CD4-positive, CD25-positive, alpha-beta regulatory T cell (primary cell): ENCODE measurements around the gene CLEC4M. TPM values are rescaled to one million over a fixed set of nuclear protein-coding genes. Genes with fewer than 3 reads are reported as not detected.

Source experiments
- ATAC-seq, 2 donors: fragments of 150-1000 bp; cut with Tn5 transposase; one replicate each; pipeline ENCODE4 v1.10.0; 2021; ENCODE audit warnings: low read depth in 2 of 2, moderate number of reproducible peaks in 2 of 2, moderate library complexity in 1 of 2
- DNase-seq, 3 donors: peaks; one replicate each; pipeline versions ENCODE4 v3.0.0 to v3.0.0-alpha.2; 2012 to 2022; ENCODE audit warnings: mixed read lengths in 1 of 3
- H3K27ac ChIP-seq: one replicate; pipeline ENCODE4 v1.7.0; 2013; ENCODE audit warnings: mild to moderate bottlenecking, low read length; ENCODE audit not compliant: insufficient read depth, poor library complexity, severe bottlenecking
- H3K27me3 ChIP-seq: one replicate; pipeline ENCODE4 v1.7.0; 2013; ENCODE audit warnings: low read length; ENCODE audit not compliant: control insufficient read depth, insufficient read depth
- H3K36me3 ChIP-seq: one replicate; pipeline ENCODE4 v1.7.0; 2013; ENCODE audit warnings: mild to moderate bottlenecking, low read length, moderate library complexity; ENCODE audit not compliant: control insufficient read depth, insufficient read depth
- H3K4me1 ChIP-seq: 2 replicates; pipeline ENCODE4 v1.7.0; 2013; ENCODE audit warnings: mild to moderate bottlenecking, low read length; ENCODE audit not compliant: insufficient read depth, control insufficient read depth, poor library complexity, severe bottlenecking
- H3K4me3 ChIP-seq: one replicate; pipeline ENCODE4 v1.7.0; 2013; ENCODE audit warnings: low read depth, mild to moderate bottlenecking, low read length, moderate library complexity
- H3K9me3 ChIP-seq, 2 experiments: 1 replicate in 1 of 2; 2 replicates in 1 of 2; pipeline ENCODE4 v1.7.0; 2013; ENCODE audit warnings: low read length in 2 of 2, mild to moderate bottlenecking in 1 of 2, moderate library complexity in 1 of 2; ENCODE audit not compliant: control insufficient read depth in 2 of 2
- H3K27ac Mint-ChIP-seq, 3 donors: one replicate each; pipeline ENCODE4 v1.8.0; 2020 to 2022; ENCODE audit warnings: mild to moderate bottlenecking in 3 of 3, mixed read lengths in 3 of 3, moderate library complexity in 2 of 3
- H3K27me3 Mint-ChIP-seq: one replicate; pipeline ENCODE4 v1.8.0; 2022; ENCODE audit warnings: mild to moderate bottlenecking, mixed read lengths
- H3K36me3 Mint-ChIP-seq: one replicate; pipeline ENCODE4 v1.8.0; 2020; ENCODE audit warnings: mixed read lengths
- H3K4me1 Mint-ChIP-seq, 4 donors: one replicate each; pipeline ENCODE4 v1.8.0; 2020 to 2022; ENCODE audit warnings: mixed read lengths in 4 of 4, mild to moderate bottlenecking in 1 of 4
- H3K4me3 Mint-ChIP-seq, 4 donors: one replicate each; pipeline ENCODE4 v1.8.0; 2020 to 2022; ENCODE audit warnings: mild to moderate bottlenecking in 4 of 4, mixed read lengths in 4 of 4, moderate library complexity in 3 of 4
- H3K9me3 Mint-ChIP-seq, 7 donors: one replicate each; pipeline ENCODE4 v1.8.0; 2020 to 2022; ENCODE audit warnings: mixed read lengths in 7 of 7, mild to moderate bottlenecking in 3 of 7, moderate library complexity in 2 of 7
- polyA plus RNA-seq, 4 donors: library from polyadenylated mRNA; unstranded; fragments of 300-500 nt; fragmentation: Illumina TruSeq; gene quantifications; one replicate each; pipeline ENCODE4 v1.2.3, GENCODE V29; 2021
- total RNA-seq: library from RNA; stranded (reverse); gene quantifications from one replicate; pipeline ENCODE4 v1.2.3, GENCODE V29; 2022

The CLEC4M gene
- total and polyA plus RNA-seq, 5 donors from 2014 or later, result 0.53 TPM; not detected in 4

- Histone ChIP-seq H3K4me3 (no peak overlapping the region), H3K4me1 (peaks cover 9% of the 10 kb centered on the region), H3K36me3 (no peaks in the 10 kb centered on the region), H3K9me3 (no peaks in the 10 kb centered on the region), H3K27ac (no peak overlapping the region), H3K27me3 (peaks cover 2% of the 10 kb centered on the region)
- Mint-ChIP-seq H3K27me3 (peaks cover 49% of the 10 kb centered on the region), H3K4me1 (peaks cover 0 to 10% (median 0%) of the 10 kb centered on the region in 4 donors), H3K4me3 (no peak overlapping the region), H3K36me3 (no peaks in the 10 kb centered on the region), H3K27ac (peak overlapping the region in 1 of 3 donors; percentile 25), H3K9me3 (peaks cover 0 to 1% (median 0%) of the 10 kb centered on the region in 7 donors)
- DNase-seq, result no peak
- ATAC-seq, result no peak
Measured at GRCh38 chr19:7734220-7735203, 28.5 kb upstream of the CLEC4M start.

DNA sequence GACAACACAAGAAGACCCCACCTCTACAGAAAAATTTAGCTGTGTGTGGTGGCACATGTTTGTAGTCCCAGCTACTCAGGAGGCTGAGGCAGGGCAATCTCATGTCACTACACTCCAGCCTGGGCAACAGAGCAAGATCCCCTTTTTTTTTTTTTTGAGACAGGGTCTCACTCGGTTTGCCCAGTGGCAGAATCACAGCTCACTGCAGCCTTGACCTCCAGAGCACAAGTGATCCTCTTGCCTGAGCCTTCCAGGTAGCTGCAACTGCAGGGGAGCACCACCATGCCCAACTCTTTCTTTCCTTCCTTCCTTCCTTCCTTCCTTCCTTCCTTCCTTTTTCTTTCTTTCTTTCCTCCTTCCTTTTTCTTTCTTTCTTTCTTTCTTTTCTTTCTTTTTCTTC lies 26.9 kb upstream of the CLEC4M start:
- Histone ChIP-seq H3K4me3 (no peak overlapping the region), H3K27ac (no peak overlapping the region), H3K9me3 (no peaks in the 10 kb centered on the region), H3K27me3 (peaks cover 2% of the 10 kb centered on the region), H3K4me1 (no peaks in the 10 kb centered on the region), H3K36me3 (no peaks in the 10 kb centered on the region)
- ATAC-seq, result no peak
- Mint-ChIP-seq H3K4me1 (peaks cover 0 to 6% (median 3%) of the 10 kb centered on the region in 4 donors), H3K36me3 (no peaks in the 10 kb centered on the region), H3K27ac (no peak overlapping the region), H3K9me3 (no peaks in the 10 kb centered on the region), H3K27me3 (peaks cover 36% of the 10 kb centered on the region), H3K4me3 (peak overlapping the region in 1 of 4 donors; percentile 17)
- no peak for DNase-seq

DNA sequence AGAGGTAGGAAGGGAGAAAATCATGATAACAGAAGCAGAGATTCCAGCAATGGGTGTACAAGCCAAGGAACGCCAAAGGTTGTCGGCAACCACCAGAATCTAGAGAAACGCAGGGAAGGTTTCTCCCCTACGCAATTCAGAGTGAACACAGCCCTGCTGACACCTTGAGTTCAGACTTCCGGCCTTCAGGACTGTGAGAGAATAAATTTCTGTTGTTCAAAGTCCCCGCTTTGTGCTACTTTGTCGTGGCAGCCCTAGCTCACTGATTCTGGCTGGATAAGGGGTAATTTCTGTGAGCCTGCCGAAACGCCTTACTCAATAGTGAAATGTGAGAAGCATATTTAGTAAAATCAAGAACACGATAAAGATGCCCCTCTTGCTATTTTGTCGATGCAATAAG lies 25.8 kb upstream of the CLEC4M start:
- Histone ChIP-seq H3K4me1 (no peaks in the 10 kb centered on the region), H3K9me3 (no peaks in the 10 kb centered on the region), H3K27me3 (peaks cover 2% of the 10 kb centered on the region), H3K4me3 (no peak overlapping the region), H3K27ac (no peak overlapping the region), H3K36me3 (no peaks in the 10 kb centered on the region)
- ATAC-seq (no peak), DNase-seq (no peak)
- H3K4me3 Mint-ChIP-seq, result no peak overlapping the region
- no peaks in the 10 kb centered on the region for H3K36me3 Mint-ChIP-seq
- H3K4me1 Mint-ChIP-seq, result peaks cover 0 to 6% (median under 1%) of the 10 kb centered on the region in 4 donors
- peaks cover 29% of the 10 kb centered on the region for H3K27me3 Mint-ChIP-seq
- H3K9me3 Mint-ChIP-seq, result no peaks in the 10 kb centered on the region
- no peak overlapping the region for H3K27ac Mint-ChIP-seq

GRCh38 chr19:7738023-7738422 lies 25.0 kb upstream of the CLEC4M start:
- ATAC-seq (no peak), DNase-seq (no peak)
- peaks cover 0 to 6% (median under 1%) of the 10 kb centered on the region in 4 donors for H3K4me1 Mint-ChIP-seq
- Histone ChIP-seq H3K27me3 (peaks cover 2% of the 10 kb centered on the region), H3K9me3 (no peaks in the 10 kb centered on the region), H3K36me3 (no peaks in the 10 kb centered on the region), H3K4me1 (no peaks in the 10 kb centered on the region), H3K4me3 (no peak overlapping the region), H3K27ac (no peak overlapping the region)
- H3K27me3 Mint-ChIP-seq, result peaks cover 26% of the 10 kb centered on the region
- H3K36me3 Mint-ChIP-seq, result no peaks in the 10 kb centered on the region
- H3K4me3 Mint-ChIP-seq, result no peak overlapping the region
- no peak overlapping the region for H3K27ac Mint-ChIP-seq
- H3K9me3 Mint-ChIP-seq, result peaks cover 0 to 2% (median 0%) of the 10 kb centered on the region in 7 donors

DNA sequence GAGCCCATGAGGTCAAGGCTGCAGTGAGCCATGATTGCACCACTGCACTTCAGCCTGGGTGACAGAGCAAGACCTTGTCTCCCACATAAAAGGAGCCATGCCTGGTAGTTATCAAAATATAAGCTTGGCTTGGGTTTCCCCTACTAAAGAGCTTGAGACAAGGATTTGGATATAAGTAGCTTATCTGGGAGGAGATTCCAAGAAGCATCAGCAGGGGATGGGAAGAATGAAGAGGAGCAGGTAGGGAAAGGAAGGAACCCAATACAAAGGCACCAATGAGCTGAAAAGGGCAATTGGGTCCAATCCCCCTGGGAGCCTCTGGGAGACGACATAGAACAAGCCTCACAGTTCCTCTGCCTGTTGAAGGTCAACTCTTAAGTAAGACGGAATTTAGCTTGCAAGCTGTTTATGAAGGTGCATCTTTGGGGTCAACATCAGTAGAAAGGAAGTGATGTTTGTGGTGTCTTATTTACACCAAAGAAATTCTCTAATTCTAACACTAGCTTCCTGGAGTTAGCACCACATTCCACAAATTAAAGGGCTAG lies 23.8 kb upstream of the CLEC4M start:
- Mint-ChIP-seq H3K27ac (peak overlapping the region in 1 of 3 donors; percentile 18), H3K27me3 (peaks cover 20% of the 10 kb centered on the region), H3K9me3 (peaks cover 0 to 2% (median 0%) of the 10 kb centered on the region in 7 donors), H3K4me3 (no peak overlapping the region), H3K4me1 (peaks cover 0 to 6% (median 2%) of the 10 kb centered on the region in 4 donors), H3K36me3 (no peaks in the 10 kb centered on the region)
- DNase-seq (no peak), ATAC-seq (no peak)
- Histone ChIP-seq H3K4me3 (no peak overlapping the region), H3K27me3 (peaks cover 2% of the 10 kb centered on the region), H3K4me1 (no peaks in the 10 kb centered on the region), H3K27ac (no peak overlapping the region), H3K9me3 (no peaks in the 10 kb centered on the region), H3K36me3 (no peaks in the 10 kb centered on the region)

- H3K4me3 ChIP-seq, result no peak overlapping the region
- H3K9me3 Mint-ChIP-seq, result peaks cover 0 to 2% (median 0%) of the 10 kb centered on the region in 7 donors
- no peak for ATAC-seq
- DNase-seq, result no peak
- no peak overlapping the region for H3K27ac ChIP-seq
- no peaks in the 10 kb centered on the region for H3K27me3 ChIP-seq
- H3K9me3 ChIP-seq, result no peaks in the 10 kb centered on the region
- H3K36me3 ChIP-seq, result no peaks in the 10 kb centered on the region
- H3K4me3 Mint-ChIP-seq, result no peak overlapping the region
- H3K27ac Mint-ChIP-seq, result no peak overlapping the region
- peaks cover 0 to 6% (median 2%) of the 10 kb centered on the region in 4 donors for H3K4me1 Mint-ChIP-seq
- peaks cover 20% of the 10 kb centered on the region for H3K27me3 Mint-ChIP-seq
- H3K4me1 ChIP-seq, result no peaks in the 10 kb centered on the region
- no peaks in the 10 kb centered on the region for H3K36me3 Mint-ChIP-seq
Measured at GRCh38 chr19:7739801-7740681, 23.0 kb upstream of the CLEC4M start.

- DNase-seq, result no peak
- no peak overlapping the region for H3K4me3 ChIP-seq
- ATAC-seq, result no peak
- H3K27me3 ChIP-seq, result no peaks in the 10 kb centered on the region
- H3K36me3 ChIP-seq, result no peaks in the 10 kb centered on the region
- H3K4me1 ChIP-seq, result no peaks in the 10 kb centered on the region
- H3K36me3 Mint-ChIP-seq, result no peaks in the 10 kb centered on the region
- peaks cover 19% of the 10 kb centered on the region for H3K27me3 Mint-ChIP-seq
- no peaks in the 10 kb centered on the region for H3K9me3 ChIP-seq
- H3K4me3 Mint-ChIP-seq, result no peak overlapping the region
- H3K9me3 Mint-ChIP-seq, result peaks cover 0 to 2% (median 0%) of the 10 kb centered on the region in 7 donors
- no peak overlapping the region for H3K27ac Mint-ChIP-seq
- peaks cover 0 to 6% (median 2%) of the 10 kb centered on the region in 4 donors for H3K4me1 Mint-ChIP-seq
- no peak overlapping the region for H3K27ac ChIP-seq
Measured at GRCh38 chr19:7740682-7741054, 22.4 kb upstream of the CLEC4M start.
